Activated T-helper 1 cell treated with anti-CD3 and anti-CD28 coated beads, Interleukin-12 subunit alpha, Interleukin-12 subunit beta, Interleukin-2, Interleukin-4 antibody, amounts not matched to agents 30 ng/mL and 10 ng/mL and 1 ng/mL, durations not matched to agents 14 hours and 24 hours and 36 hours (primary cell): ENCODE results near the gene STIM2. TPM values are rescaled to one million over a fixed set of nuclear protein-coding genes. Genes with fewer than 3 reads are reported as not detected.

Experiments
- DNase-seq: peaks from one replicate; pipeline ENCODE4 v3.0.0; 2021; ENCODE audit warnings: low spot score
- H3K27ac Mint-ChIP-seq: one replicate; pipeline ENCODE4 v1.8.0; 2021; ENCODE audit warnings: mild to moderate bottlenecking, mixed read lengths
- H3K27me3 Mint-ChIP-seq: one replicate; pipeline ENCODE4 v1.8.0; 2022; ENCODE audit warnings: mild to moderate bottlenecking, moderate library complexity, mixed read lengths; ENCODE audit not compliant: insufficient read depth
- H3K36me3 Mint-ChIP-seq: one replicate; pipeline ENCODE4 v1.8.0; 2021; ENCODE audit warnings: low read depth, mixed read lengths
- H3K4me1 Mint-ChIP-seq: one replicate; pipeline ENCODE4 v1.8.0; 2021; ENCODE audit warnings: low read depth, mixed read lengths
- H3K4me3 Mint-ChIP-seq: one replicate; pipeline ENCODE4 v1.8.0; 2021; ENCODE audit warnings: mild to moderate bottlenecking, moderate library complexity, mixed read lengths
- H3K9me3 Mint-ChIP-seq: one replicate; pipeline ENCODE4 v1.8.0; 2021; ENCODE audit warnings: mixed read lengths
- intact Hi-C: fragments of 100-400 bp; cut with micrococcal nuclease; formaldehyde crosslinking; loops from one replicate; pipeline ENCODE4 v1.15.1; 2024
- total RNA-seq: library from RNA; stranded (reverse); gene quantifications from 2 replicates; pipeline ENCODE4 v1.2.3, GENCODE V29; 2022

Gene STIM2
- total RNA-seq, 1 donor from 2014 or later: 54.1 TPM

- no peak overlapping the region for H3K4me3 Mint-ChIP-seq
- H3K27me3 Mint-ChIP-seq: no peaks in the 10 kb centered on the region
- H3K27ac Mint-ChIP-seq: no peak overlapping the region
- H3K36me3 Mint-ChIP-seq: peaks cover 32% of the 10 kb centered on the region
- intact Hi-C loops: loop anchor here (1.0 to 2.0 kb wide), 2 partner anchors 97 to 122 kb away; no protein-coding TSS in a partner anchor
- DNase-seq: no peak
- H3K4me1 Mint-ChIP-seq: peaks cover 28% of the 10 kb centered on the region
- no peaks in the 10 kb centered on the region for H3K9me3 Mint-ChIP-seq
Measured at GRCh38 chr4:27005905-27006590, 145.4 kb downstream of the STIM2 start.

DNA sequence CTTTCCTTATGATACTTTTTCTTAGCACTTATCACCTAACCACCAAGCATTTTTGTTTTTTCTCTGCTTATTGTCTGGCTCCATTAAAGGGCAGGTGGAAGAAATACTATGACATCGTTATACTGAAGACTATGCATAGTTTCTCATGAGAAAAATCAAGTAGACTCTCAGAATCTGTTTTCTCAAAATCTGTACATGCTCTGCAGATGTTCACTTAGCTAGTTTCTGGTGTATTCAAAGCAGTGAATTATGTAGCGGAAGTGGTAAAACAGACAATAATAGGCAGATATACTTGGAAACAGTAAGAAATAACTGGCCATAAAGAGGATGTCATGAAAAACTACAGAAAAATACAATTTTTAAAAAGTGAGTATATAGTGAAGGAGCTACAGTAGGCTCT is 146.0 kb downstream of the STIM2 start:
- no peak for DNase-seq
- intact Hi-C loops: no loop called here
- H3K4me1 Mint-ChIP-seq: peaks cover 24% of the 10 kb centered on the region
- no peak overlapping the region for H3K27ac Mint-ChIP-seq
- no peaks in the 10 kb centered on the region for H3K9me3 Mint-ChIP-seq
- no peaks in the 10 kb centered on the region for H3K27me3 Mint-ChIP-seq
- H3K4me3 Mint-ChIP-seq: no peak overlapping the region
- H3K36me3 Mint-ChIP-seq: peaks cover 32% of the 10 kb centered on the region

DNA sequence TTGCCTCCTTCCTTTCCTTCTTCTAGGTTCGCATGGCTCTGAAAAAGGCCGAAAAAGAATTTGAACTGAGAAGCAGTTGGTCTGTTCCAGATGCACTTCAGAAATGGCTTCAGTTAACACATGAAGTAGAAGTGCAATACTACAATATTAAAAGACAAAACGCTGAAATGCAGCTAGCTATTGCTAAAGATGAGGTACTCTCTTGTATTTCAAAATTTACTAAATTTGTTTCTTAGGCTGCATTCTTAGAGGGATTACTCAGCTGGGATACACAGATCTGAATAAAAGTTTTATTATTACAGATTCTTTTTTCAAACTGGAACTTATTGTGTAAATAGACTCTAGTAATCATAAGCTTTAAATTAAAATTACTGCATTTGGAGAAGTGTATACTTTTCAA is 146.9 kb downstream of the STIM2 start:
- Mint-ChIP-seq H3K27ac (no peak overlapping the region), H3K9me3 (no peaks in the 10 kb centered on the region), H3K27me3 (no peaks in the 10 kb centered on the region), H3K36me3 (peaks cover 27% of the 10 kb centered on the region), H3K4me1 (peaks cover 21% of the 10 kb centered on the region), H3K4me3 (no peak overlapping the region)
- intact Hi-C loops: no loop called here
- no peak for DNase-seq

- no peak overlapping the region for H3K4me3 Mint-ChIP-seq
- no peaks in the 10 kb centered on the region for H3K9me3 Mint-ChIP-seq
- H3K36me3 Mint-ChIP-seq: peaks cover 25% of the 10 kb centered on the region
- H3K27ac Mint-ChIP-seq: no peak overlapping the region
- peaks cover 10% of the 10 kb centered on the region for H3K4me1 Mint-ChIP-seq
- no peak for DNase-seq
- intact Hi-C loops: no loop called here
- H3K27me3 Mint-ChIP-seq: no peaks in the 10 kb centered on the region
Measured at GRCh38 chr4:27008679-27009078, 148.0 kb downstream of the STIM2 start.

GRCh38 chr4:27009539-27009938 is 148.9 kb downstream of the STIM2 start:
- H3K27me3 Mint-ChIP-seq: no peaks in the 10 kb centered on the region
- H3K27ac Mint-ChIP-seq: no peak overlapping the region
- intact Hi-C loops: no loop called here
- H3K4me3 Mint-ChIP-seq: no peak overlapping the region
- no peaks in the 10 kb centered on the region for H3K9me3 Mint-ChIP-seq
- peaks cover 17% of the 10 kb centered on the region for H3K36me3 Mint-ChIP-seq
- no peak for DNase-seq
- peaks cover 2% of the 10 kb centered on the region for H3K4me1 Mint-ChIP-seq

DNA sequence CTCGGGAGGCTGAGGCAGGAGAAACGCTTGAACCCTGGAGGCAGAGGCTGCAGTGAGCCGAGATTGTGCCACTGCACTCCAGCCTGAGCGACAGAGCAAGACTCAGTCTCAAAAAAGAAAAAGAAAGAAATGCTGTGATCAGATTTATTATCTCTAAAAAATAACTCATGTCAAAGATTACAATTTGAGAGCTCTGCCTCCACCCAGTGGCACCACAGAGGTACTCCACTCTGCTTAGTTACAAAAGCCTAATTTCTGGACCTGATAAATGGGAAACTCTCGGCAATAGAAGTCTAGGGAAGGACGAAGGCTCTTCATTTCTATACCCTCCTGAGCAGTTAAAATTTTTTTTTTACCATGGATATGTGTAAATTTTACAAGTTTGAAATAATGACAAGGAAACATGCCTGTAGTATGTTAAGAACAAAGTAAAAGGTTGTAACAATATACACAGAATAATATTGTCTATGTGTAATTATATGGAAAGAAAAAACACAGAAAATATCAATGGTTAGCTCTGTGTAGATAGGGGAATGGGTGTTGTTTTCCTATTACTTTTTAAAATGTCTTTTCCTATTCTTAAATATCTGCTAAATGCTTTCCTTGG is 149.8 kb downstream of the STIM2 start:
- intact Hi-C loops: loop anchor here (1.0 to 10.0 kb wide), 6 partner anchors 290 to 1146 kb away; partner anchors contain the start of genes SEL1L3 and TBC1D19
- H3K27me3 Mint-ChIP-seq: no peaks in the 10 kb centered on the region
- H3K36me3 Mint-ChIP-seq: peaks cover 18% of the 10 kb centered on the region
- no peak overlapping the region for H3K4me3 Mint-ChIP-seq
- DNase-seq: no peak
- H3K9me3 Mint-ChIP-seq: no peaks in the 10 kb centered on the region
- peaks cover 4% of the 10 kb centered on the region for H3K4me1 Mint-ChIP-seq
- no peak overlapping the region for H3K27ac Mint-ChIP-seq

DNA sequence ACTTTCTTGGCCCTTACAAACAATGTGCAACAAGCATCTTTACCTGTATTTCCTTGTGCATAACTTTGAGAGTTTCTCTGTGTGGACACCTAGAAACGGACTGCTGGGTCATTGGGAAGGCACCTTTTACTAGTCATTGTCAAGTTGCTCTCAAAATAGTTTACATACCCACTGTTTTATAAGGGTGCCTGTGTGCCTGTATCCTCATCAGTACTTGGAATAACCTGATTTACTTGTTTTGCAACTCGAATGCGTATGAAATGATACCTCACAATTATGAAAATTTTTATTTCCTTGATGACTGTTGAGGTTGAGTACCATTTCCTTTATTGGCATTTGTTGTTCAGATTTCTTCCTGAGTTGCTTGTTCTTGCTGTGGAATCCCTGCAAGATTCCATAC is 150.8 kb downstream of the STIM2 start:
- intact Hi-C loops: loop anchor here (5.0 to 10.0 kb wide), 2 partner anchors 1024 to 1147 kb away; partner anchors contain the start of gene SEL1L3
- no peaks in the 10 kb centered on the region for H3K27me3 Mint-ChIP-seq
- H3K4me1 Mint-ChIP-seq: peaks cover 8% of the 10 kb centered on the region
- no peak for DNase-seq
- H3K36me3 Mint-ChIP-seq: peaks cover 21% of the 10 kb centered on the region
- H3K4me3 Mint-ChIP-seq: no peak overlapping the region
- no peak overlapping the region for H3K27ac Mint-ChIP-seq
- H3K9me3 Mint-ChIP-seq: no peaks in the 10 kb centered on the region

GRCh38 chr4:27013012-27013411 is 152.4 kb downstream of the STIM2 start:
- peaks cover 28% of the 10 kb centered on the region for H3K36me3 Mint-ChIP-seq

DNA sequence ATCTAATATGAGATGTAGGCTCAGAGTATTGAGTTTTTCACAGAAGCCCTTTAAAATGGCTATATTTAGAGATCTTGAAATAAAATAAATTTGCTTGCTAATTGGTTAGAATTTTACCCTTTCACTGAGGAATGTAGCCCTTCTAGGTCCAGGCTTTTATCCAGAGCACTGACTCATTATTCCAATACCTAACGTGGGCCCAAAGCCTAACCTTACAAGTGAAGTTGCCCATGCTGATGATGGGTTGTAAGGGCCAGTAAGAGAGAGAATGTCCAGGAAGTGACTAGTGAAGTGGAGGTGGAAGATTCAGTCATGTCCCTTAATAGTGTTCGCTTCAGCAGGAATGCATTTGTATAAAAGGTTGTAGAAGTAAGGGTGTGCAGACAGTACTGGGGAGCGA is 155.9 kb downstream of the STIM2 start:
- Mint-ChIP-seq H3K36me3 (peaks cover 30% of the 10 kb centered on the region), H3K4me1 (peaks cover 30% of the 10 kb centered on the region), H3K27me3 (no peaks in the 10 kb centered on the region), H3K4me3 (no peak overlapping the region), H3K27ac (no peak overlapping the region), H3K9me3 (no peaks in the 10 kb centered on the region)
- intact Hi-C loops: loop anchor here (10.0 kb wide), 1 partner anchor 1152 kb away; the partner anchor contains the start of gene SEL1L3
- no peak for DNase-seq

More at GRCh38 chr4:27013012-27013411, 152.4 kb downstream of the STIM2 start:
- no peak overlapping the region for H3K4me3 Mint-ChIP-seq
- no peak overlapping the region for H3K27ac Mint-ChIP-seq
- intact Hi-C loops: loop anchor here (5.0 to 10.0 kb wide), 2 partner anchors 1026 to 1148 kb away; partner anchors contain the start of gene SEL1L3
- no peaks in the 10 kb centered on the region for H3K27me3 Mint-ChIP-seq
- no peak for DNase-seq
- H3K4me1 Mint-ChIP-seq: peaks cover 23% of the 10 kb centered on the region
- no peaks in the 10 kb centered on the region for H3K9me3 Mint-ChIP-seq

DNA sequence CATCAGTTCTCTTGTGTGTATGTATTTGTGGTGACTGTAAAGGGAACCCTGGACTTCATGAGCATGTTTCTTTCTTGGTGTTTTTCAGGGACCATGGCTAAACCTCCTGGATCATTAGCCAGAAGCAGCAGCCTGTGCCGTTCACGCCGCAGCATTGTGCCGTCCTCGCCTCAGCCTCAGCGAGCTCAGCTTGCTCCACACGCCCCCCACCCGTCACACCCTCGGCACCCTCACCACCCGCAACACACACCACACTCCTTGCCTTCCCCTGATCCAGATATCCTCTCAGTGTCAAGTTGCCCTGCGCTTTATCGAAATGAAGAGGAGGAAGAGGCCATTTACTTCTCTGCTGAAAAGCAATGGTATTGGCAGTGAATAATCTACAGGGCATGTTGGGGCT is 157.0 kb downstream of the STIM2 start:
- intact Hi-C loops: loop anchor here (10.0 kb wide), 1 partner anchor 1153 kb away; the partner anchor contains the start of gene SEL1L3
- H3K4me3 Mint-ChIP-seq: no peak overlapping the region
- DNase-seq: no peak
- H3K27me3 Mint-ChIP-seq: no peaks in the 10 kb centered on the region
- peaks cover 30% of the 10 kb centered on the region for H3K4me1 Mint-ChIP-seq
- H3K9me3 Mint-ChIP-seq: no peaks in the 10 kb centered on the region
- H3K36me3 Mint-ChIP-seq: peaks cover 30% of the 10 kb centered on the region
- no peak overlapping the region for H3K27ac Mint-ChIP-seq

- H3K27ac Mint-ChIP-seq: no peak overlapping the region
- peaks cover 30% of the 10 kb centered on the region for H3K4me1 Mint-ChIP-seq
- no peaks in the 10 kb centered on the region for H3K9me3 Mint-ChIP-seq
- H3K36me3 Mint-ChIP-seq: peaks cover 30% of the 10 kb centered on the region
- no peak for DNase-seq
- H3K27me3 Mint-ChIP-seq: no peaks in the 10 kb centered on the region
- no peak overlapping the region for H3K4me3 Mint-ChIP-seq
- intact Hi-C loops: loop anchor here (10.0 kb wide), 1 partner anchor 1153 kb away; the partner anchor contains the start of gene SEL1L3
Measured at GRCh38 chr4:27018076-27018475, 157.4 kb downstream of the STIM2 start.

DNA sequence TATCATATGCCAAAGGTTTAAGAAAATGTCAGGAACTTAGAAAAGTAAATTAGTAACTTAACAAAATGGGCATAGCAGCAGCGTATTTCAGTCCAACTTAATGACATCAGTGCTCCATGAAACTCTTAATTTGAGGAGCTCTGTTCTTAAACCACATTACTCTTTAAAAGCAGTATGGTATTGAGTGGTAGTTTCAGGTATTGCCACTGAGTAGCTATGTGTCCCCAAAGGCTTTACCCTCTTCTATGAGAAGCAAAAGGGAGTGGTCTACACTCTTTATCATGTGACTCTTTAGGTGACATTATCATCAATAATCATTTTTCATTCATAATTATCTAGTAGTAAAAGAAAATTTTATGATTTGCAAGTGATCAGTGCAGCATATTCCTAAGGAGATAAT is 158.3 kb downstream of the STIM2 start:
- Mint-ChIP-seq H3K36me3 (peaks cover 35% of the 10 kb centered on the region), H3K4me1 (peaks cover 30% of the 10 kb centered on the region), H3K27me3 (no peaks in the 10 kb centered on the region), H3K4me3 (no peak overlapping the region), H3K9me3 (no peaks in the 10 kb centered on the region), H3K27ac (no peak overlapping the region)
- no peak for DNase-seq
- intact Hi-C loops: loop anchor here (10.0 kb wide), 1 partner anchor 1154 kb away; the partner anchor contains the start of gene SEL1L3

DNA sequence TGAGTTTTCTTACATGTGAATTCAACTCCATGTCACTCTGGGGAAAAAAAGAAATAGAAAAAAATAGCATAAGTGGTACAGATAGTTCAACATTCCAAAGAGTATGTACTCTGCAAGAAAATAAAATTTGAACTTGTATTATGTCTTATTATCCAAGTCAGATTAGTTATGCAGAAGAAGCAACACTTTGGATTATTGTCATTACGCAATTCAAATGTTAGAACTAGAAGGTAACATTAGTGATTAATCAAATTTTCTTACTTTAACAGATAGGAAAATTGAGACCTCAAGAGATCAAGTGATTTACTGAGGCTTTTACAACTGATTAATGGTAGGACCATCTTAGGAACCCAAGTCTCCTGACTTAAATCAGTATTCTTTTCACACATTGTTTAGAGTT is 159.1 kb downstream of the STIM2 start:
- Mint-ChIP-seq H3K4me3 (no peak overlapping the region), H3K27ac (no peak overlapping the region), H3K9me3 (no peaks in the 10 kb centered on the region), H3K4me1 (peaks cover 30% of the 10 kb centered on the region), H3K27me3 (no peaks in the 10 kb centered on the region), H3K36me3 (peaks cover 38% of the 10 kb centered on the region)
- no peak for DNase-seq
- intact Hi-C loops: loop anchor here (10.0 kb wide), 1 partner anchor 1155 kb away; the partner anchor contains the start of gene SEL1L3
